H1 (cell line): Measurements from ENCODE around the gene ALG3. TPM values are rescaled to one million over a fixed set of nuclear protein-coding genes. Genes with fewer than 3 reads are reported as not detected.

Source experiments
- CTCF ChIA-PET: fragments of 300-600 bp; sonication (Branson Sonifier 250); formaldehyde crosslinking; loops from one replicate; lab custom pipeline; 2021; ENCODE audit not compliant: partially characterized antibody; lab: Charles Lee
- POLR2A ChIA-PET: fragments of 300-600 bp; sonication (Branson Sonifier 250); formaldehyde crosslinking; loops from one replicate; lab custom pipeline; 2021; ENCODE audit warnings: inconsistent platforms; ENCODE audit not compliant: partially characterized antibody; lab: Charles Lee
- DNase-seq, 2 experiments: peaks; one replicate each; pipeline versions ENCODE4 v3.0.0 to v3.0.0-alpha.2; 2010 to 2022; ENCODE audit warnings: low spot score in 2 of 2, low read depth in 1 of 2, mixed read lengths in 1 of 2
- FAIRE-seq: peaks from 2 replicates; lab custom pipeline; 2011; peaks lifted over from hg19 to GRCh38; lab: Jason Lieb, UNC
- H2AFZ ChIP-seq: 2 replicates; pipeline ENCODE4 v1.8.1; 2012; ENCODE audit warnings: low read length, inconsistent platforms
- H2AK5ac ChIP-seq: 2 replicates; pipeline ENCODE4 v1.6.1; 2013; ENCODE audit warnings: low read depth, low read length
- H2BK120ac ChIP-seq: replicated peaks from 2 replicates; pipeline ENCODE3; 2013; ENCODE audit warnings: low read depth, low read length, inconsistent platforms
- H2BK12ac ChIP-seq: 2 replicates; pipeline ENCODE4 v1.6.1; 2013; ENCODE audit warnings: low read depth, low read length
- H2BK15ac ChIP-seq: 2 replicates; pipeline ENCODE4 v1.6.1; 2013; ENCODE audit warnings: low read length
- H2BK20ac ChIP-seq: 2 replicates; pipeline ENCODE4 v1.6.1; 2013; ENCODE audit warnings: low read length
- H2BK5ac ChIP-seq: 2 replicates; pipeline ENCODE4 v1.6.1; 2013; ENCODE audit warnings: low read depth, low read length
- H3K14ac ChIP-seq: 2 replicates; pipeline ENCODE4 v1.6.1; 2013; ENCODE audit warnings: inconsistent platforms; ENCODE audit not compliant: insufficient read length
- H3K18ac ChIP-seq: 2 replicates; pipeline ENCODE4 v1.6.1; 2013; ENCODE audit warnings: low read length; ENCODE audit errors: extremely low read depth
- H3K23ac ChIP-seq: 2 replicates; pipeline ENCODE4 v1.6.1; 2013; ENCODE audit warnings: inconsistent platforms; ENCODE audit not compliant: insufficient read length
- H3K23me2 ChIP-seq: 2 replicates; pipeline ENCODE4 v1.6.1; 2013; ENCODE audit warnings: low read depth, low read length
- H3K27ac ChIP-seq: 2 replicates; pipeline ENCODE4 v1.6.1; 2011; ENCODE audit warnings: low read depth, low read length, inconsistent platforms
- H3K27me3 ChIP-seq, 4 experiments: replicated peaks in 1 of 4; 1 replicate in 1 of 4; 2 replicates in 3 of 4; pipeline versions ENCODE4 v1.6.1 to v1.8.1; 2011 to 2013; ENCODE audit warnings: low read length in 3 of 4, mild to moderate bottlenecking in 3 of 4, inconsistent platforms in 2 of 4, mixed read lengths in 2 of 4, moderate library complexity in 1 of 4; ENCODE audit not compliant: control insufficient read depth in 3 of 4, insufficient read depth in 3 of 4; ENCODE audit errors: extremely low read depth in 1 of 4
- H3K36me3 ChIP-seq, 4 experiments: 2 replicates each; pipeline versions ENCODE4 v1.6.1 to v1.8.1; 2011 to 2013; ENCODE audit warnings: mild to moderate bottlenecking in 4 of 4, low read length in 3 of 4, moderate library complexity in 2 of 4, control low read depth in 1 of 4, inconsistent platforms in 1 of 4; ENCODE audit not compliant: insufficient read depth in 4 of 4, control insufficient read depth in 2 of 4
- H3K4ac ChIP-seq: replicated peaks from 2 replicates; pipeline ENCODE3; 2013; ENCODE audit warnings: low read length, low read depth, mixed read lengths, inconsistent platforms; ENCODE audit not compliant: insufficient read length
- H3K4me1 ChIP-seq, 4 experiments: replicated peaks in 1 of 4; 1 replicate in 1 of 4; 2 replicates in 3 of 4; pipeline versions ENCODE4 v1.6.1 to v1.8.1; 2011 to 2013; ENCODE audit warnings: low read length in 3 of 4, inconsistent platforms in 2 of 4, mixed read lengths in 1 of 4; ENCODE audit not compliant: insufficient read depth in 4 of 4, control insufficient read depth in 3 of 4
- H3K4me2 ChIP-seq, 2 experiments: 2 replicates each; pipeline versions ENCODE4 v1.6.1 to v1.8.1; 2011 to 2013; ENCODE audit warnings: low read depth in 2 of 2, low read length in 2 of 2, control low read depth in 1 of 2, inconsistent platforms in 1 of 2, mild to moderate bottlenecking in 1 of 2; ENCODE audit not compliant: insufficient read depth in 1 of 2
- H3K4me3 ChIP-seq, 4 experiments: fragments of 200-600, 300-600 bp in 1 of 4; sonication (generic), shearing (Covaris generic), sonication (Bioruptor Twin) in 1 of 4; 2 replicates each; pipeline versions ENCODE4 v1.5.1 to v1.8.1; 2011 to 2016; ENCODE audit warnings: low read length in 4 of 4, low read depth in 3 of 4, control low read depth in 2 of 4, inconsistent platforms in 2 of 4, mild to moderate bottlenecking in 2 of 4, mixed read lengths in 1 of 4, moderate library complexity in 1 of 4; ENCODE audit not compliant: insufficient read depth in 2 of 4; ENCODE audit errors: extremely low read depth in 1 of 4
- H3K56ac ChIP-seq: replicated peaks from 2 replicates; pipeline ENCODE3; 2013; ENCODE audit warnings: low read depth, mild to moderate bottlenecking, mixed read lengths, low read length, inconsistent platforms; ENCODE audit not compliant: insufficient read length
- H3K79me1 ChIP-seq: 2 replicates; pipeline ENCODE4 v1.6.1; 2013; ENCODE audit warnings: low read depth, low read length, control low read depth
- H3K79me2 ChIP-seq, 2 experiments: 2 replicates each; pipeline versions ENCODE4 v1.6.1 to v1.8.1; 2012 to 2013; ENCODE audit warnings: low read length in 2 of 2, mild to moderate bottlenecking in 2 of 2, inconsistent platforms in 1 of 2; ENCODE audit not compliant: insufficient read depth in 2 of 2, control insufficient read depth in 1 of 2
- H3K9ac ChIP-seq, 4 experiments: replicated peaks in 1 of 4; 1 replicate in 1 of 4; 2 replicates in 3 of 4; pipeline versions ENCODE4 v1.6.1 to v1.8.1; 2011 to 2013; ENCODE audit warnings: low read depth in 3 of 4, low read length in 3 of 4, control low read depth in 2 of 4, mild to moderate bottlenecking in 2 of 4, moderate library complexity in 2 of 4, inconsistent platforms in 1 of 4; ENCODE audit errors: extremely low read depth in 1 of 4
- H3K9me3 ChIP-seq, 2 experiments: 2 replicates each; pipeline versions ENCODE4 v1.6.1 to v1.8.1; 2012 to 2013; ENCODE audit warnings: mild to moderate bottlenecking in 2 of 2, moderate library complexity in 2 of 2, control low read depth in 1 of 2, inconsistent platforms in 1 of 2, low read depth in 1 of 2, low read length in 1 of 2, mixed read lengths in 1 of 2; ENCODE audit not compliant: insufficient read depth in 2 of 2
- H4K20me1 ChIP-seq, 2 experiments: replicated peaks in 1 of 2; 2 replicates each; pipeline versions ENCODE3 to v1.8.1; 2011 to 2013; ENCODE audit warnings: inconsistent platforms in 2 of 2, low read length in 2 of 2, mild to moderate bottlenecking in 1 of 2; ENCODE audit not compliant: insufficient read depth in 2 of 2, control insufficient read depth in 1 of 2
- H4K5ac ChIP-seq: 2 replicates; pipeline ENCODE4 v1.6.1; 2013; ENCODE audit warnings: low read length, low read depth, mixed read lengths, inconsistent platforms; ENCODE audit not compliant: insufficient read length
- H4K8ac ChIP-seq: 2 replicates; pipeline ENCODE4 v1.8.0; 2013; ENCODE audit warnings: mild to moderate bottlenecking, moderate library complexity, low read length, inconsistent platforms; ENCODE audit not compliant: insufficient read depth; ENCODE audit errors: extremely low read depth
- H4K91ac ChIP-seq: replicated peaks from 2 replicates; pipeline ENCODE3; 2013; ENCODE audit warnings: low read length, mixed read lengths, inconsistent platforms; ENCODE audit not compliant: insufficient read length
- BACH1 ChIP-seq: IDR thresholded peaks from 2 replicates; pipeline ENCODE4 v1.6.1; 2012; ENCODE audit warnings: low read length, improper control_type of control experiment
- EGR1 ChIP-seq: IDR thresholded peaks from 2 replicates; pipeline ENCODE4 v1.6.1; 2011; ENCODE audit warnings: low read depth, low read length, borderline replicate concordance
- KDM4A ChIP-seq: IDR thresholded peaks from one replicate; pipeline ENCODE4 v1.7.1; 2012; ENCODE audit warnings: low read depth, mild to moderate bottlenecking, moderate library complexity, low read length, inconsistent platforms; ENCODE audit not compliant: severe bottlenecking
- TCF12 ChIP-seq: IDR thresholded peaks from 2 replicates; pipeline ENCODE4 v1.6.1; 2011; ENCODE audit warnings: low read depth, mild to moderate bottlenecking, low read length
- WGBS, 2 experiments: shearing (Covaris generic) in 1 of 2; methylation state at CpG; one replicate each; pipeline versions ENCODE4 v1.1.6 to v1.1.7; 2013 to 2015; ENCODE audit warnings: low lambda C conversion rate in 2 of 2, mixed read lengths in 2 of 2, inconsistent platforms in 1 of 2, low coverage in 1 of 2, missing lambda C conversion rate in 1 of 2; ENCODE audit not compliant: insufficient replicate concordance in 2 of 2, insufficient coverage in 1 of 2, insufficient read length in 1 of 2; ENCODE audit errors: extremely low coverage in 1 of 2, missing lambda C conversion rate in 1 of 2; 5-methylcytosine and 5-hydroxymethylcytosine counted together
- polyA plus RNA-seq, 7 experiments: library from polyadenylated mRNA; depleted of rRNA in 3 of 7; stranded (reverse) in 5 of 7; unstranded in 2 of 7; fragments of >200 nt in 5 of 7; fragments of 200-250 nt in 2 of 7; gene quantifications; 1 replicate in 5 of 7; 2 replicates in 1 of 7; 4 replicates in 1 of 7; pipeline versions ENCODE4 v1.2.1 to v1.2.3, GENCODE V29; 2011 to 2013; ENCODE audit warnings: missing spikeins in 2 of 7, mixed read lengths in 2 of 7
- total RNA-seq: library from RNA; stranded (reverse); fragmentation: NEBNext Ultra II Directional; extraction: Animal tissue kit (Norgen Biotek cat#: 25700); gene quantifications from 2 replicates; pipeline ENCODE4 v1.2.1, GENCODE V29; 2021

Gene ALG3
- total and polyA plus RNA-seq, 2 of the 8 experiments (the other 6 are each of a cell fraction or from before 2014, with no cell fraction given): 54.6 to 148 TPM

DNA sequence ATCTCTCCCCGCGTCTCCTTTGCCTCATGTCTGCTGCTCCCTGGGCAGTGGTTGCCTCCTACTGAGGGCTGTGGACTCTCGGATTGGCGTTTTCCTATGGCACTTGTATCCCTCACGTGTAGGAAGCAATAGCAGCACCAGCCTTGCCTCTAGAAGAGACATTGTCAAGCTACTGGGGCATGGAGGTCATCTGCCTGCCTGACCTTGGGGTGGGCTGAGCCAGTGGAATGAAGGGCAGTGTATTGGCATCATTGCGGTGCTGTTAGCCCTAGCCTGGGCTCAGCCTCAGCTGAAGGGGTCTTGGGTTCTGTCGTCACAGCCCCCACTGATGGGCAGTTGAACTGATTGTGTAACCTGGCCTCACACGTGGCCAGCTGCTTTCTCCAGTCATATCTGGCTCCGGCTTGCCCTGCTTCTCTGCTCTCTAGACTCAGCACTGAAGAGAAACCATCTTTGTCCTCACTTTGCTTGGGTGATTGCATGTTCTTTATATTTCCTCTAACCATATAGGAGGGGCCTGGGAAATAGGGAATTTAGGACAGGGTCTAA, 54.7 kb downstream of the ALG3 start:
- no peaks in the 10 kb centered on the region for H3K27me3 ChIP-seq
- ChIA-PET POLR2A (interaction anchor here (1.2 to 5.4 kb wide), 2 partner anchors 8 to 29 kb away, joined by 3 to 18 read pairs; partner anchors contain the start of gene ABCF3), CTCF (interaction anchor here (0.8 to 1.9 kb wide), 5 partner anchors 10 to 99 kb away, joined by 3 to 9 read pairs (median 3); no protein-coding TSS in a partner anchor)
- no peak overlapping the region for H3K4ac ChIP-seq
- no peak overlapping the region for H2BK12ac ChIP-seq
- H2AFZ ChIP-seq: no peak overlapping the region
- H2BK15ac ChIP-seq: no peak overlapping the region
- DNase-seq: no peak
- no peaks in the 10 kb centered on the region; a peak in 1 of 4 replicates for H3K9me3 ChIP-seq
- H3K79me1 ChIP-seq: no peaks in the 10 kb centered on the region
- no peak overlapping the region for H3K14ac ChIP-seq
- H3K36me3 ChIP-seq: peaks cover 14 to 56% (median 34%) of the 10 kb centered on the region in 4 experiments
- H3K27ac ChIP-seq: no peak overlapping the region
- FAIRE-seq: no peak
- H4K8ac ChIP-seq: no peak overlapping the region
- H3K56ac ChIP-seq: no peak overlapping the region
- no peak overlapping the region for H4K5ac ChIP-seq
- no peak overlapping the region for H2BK20ac ChIP-seq
- no peaks in the 10 kb centered on the region for H3K4me1 ChIP-seq
- no peak overlapping the region for H3K23ac ChIP-seq
- H2AK5ac ChIP-seq: no peak overlapping the region
- no peak overlapping the region for H3K4me2 ChIP-seq
- H3K79me2 ChIP-seq: no peaks in the 10 kb centered on the region
- no peak overlapping the region for H2BK5ac ChIP-seq
- no peak overlapping the region for H3K9ac ChIP-seq
- WGBS, 2 experiments: 87% methylated on average over 9 of the region's 9 CpGs; no CpG with 5 or more reads in 1 of the 2 experiments
- no peaks in the 10 kb centered on the region for H3K23me2 ChIP-seq
- H3K18ac ChIP-seq: no peak overlapping the region
- peaks cover 4 to 5% of the 10 kb centered on the region in 2 experiments for H4K20me1 ChIP-seq
- TF ChIP-seq EGR1 (no peak), KDM4A (no peak), TCF12 (no peak), BACH1 (no peak)
- no peak overlapping the region for H3K4me3 ChIP-seq
- no peak overlapping the region for H4K91ac ChIP-seq
- no peak overlapping the region for H2BK120ac ChIP-seq
